HCT116 (cell line): ENCODE measurements around the gene SEMA7A. TPM values are rescaled to one million over a fixed set of nuclear protein-coding genes. Genes with fewer than 3 reads are reported as not detected.

Experiments
- ATAC-seq: fragments of 200-7000 bp; cut with Tn5 transposase; 2 replicates; pipeline ENCODE4 v1.9.1; 2020; ENCODE audit warnings: mild to moderate bottlenecking, moderate library complexity
- BruUV-seq: library from RNA; stranded (reverse); fragments of 400-500 nt; replicated peaks from 2 replicates; lab custom pipeline; 2021; lab: Mats Ljungman, UMichigan
- CTCF ChIA-PET: fragments of 300-600 bp; sonication (Branson Sonifier 250); formaldehyde crosslinking; loops from one replicate; lab custom pipeline; 2021; ENCODE audit warnings: antibody characterized with exemption; lab: Charles Lee
- POLR2A ChIA-PET: fragments of 300-600, 350-600 bp; sonication (Branson Sonifier 250); formaldehyde crosslinking; loops from one replicate; lab custom pipeline; 2021; ENCODE audit warnings: antibody characterized with exemption; lab: Charles Lee
- RAD21 ChIA-PET, 2 experiments: fragments of 300-600 bp; sonication (Branson Sonifier 250); formaldehyde crosslinking; loops; one replicate each; lab custom pipeline; 2023; ENCODE audit warnings: low total read pairs in 2 of 2; ENCODE audit not compliant: uncharacterized antibody in 2 of 2, unreplicated experiment in 2 of 2, low non-redundant PET in 1 of 2; lab: Charles Lee
- DNase-seq: peaks from one replicate; pipeline ENCODE4 v3.0.0-alpha.2; 2010; ENCODE audit warnings: low read depth, low spot score
- H2AFZ ChIP-seq: fragments of 200-600 bp; shearing (Covaris generic), sonication (generic); 2 replicates; pipeline ENCODE4 v1.6.1; 2017; ENCODE audit warnings: low read depth, mixed run types, mixed read lengths, antibody characterized with exemption, low read length; ENCODE audit not compliant: poor library complexity, severe bottlenecking
- H3K27ac ChIP-seq: 2 replicates; pipeline ENCODE4 v1.5.1; 2012; ENCODE audit warnings: low read depth, low read length
- H3K27me3 ChIP-seq: fragments of 200-600 bp; sonication (generic); 2 replicates; pipeline ENCODE4 v1.6.1; 2016; ENCODE audit warnings: mixed run types, low read length, mixed read lengths; ENCODE audit not compliant: insufficient read depth
- H3K36me3 ChIP-seq, 2 experiments: fragments of 200-500 bp in 1 of 2; fragments of 200-600 bp in 1 of 2; sonication (Bioruptor generic) in 1 of 2; sonication (generic) in 1 of 2; 2 replicates each; pipeline versions ENCODE4 v1.5.1 to v1.6.1; 2014 to 2016; ENCODE audit warnings: low read length in 2 of 2, inconsistent platforms in 1 of 2, mixed read lengths in 1 of 2, mixed run types in 1 of 2; ENCODE audit not compliant: insufficient read depth in 2 of 2, control insufficient read depth in 1 of 2
- H3K4me1 ChIP-seq, 2 experiments: fragments of 200-600 bp in 1 of 2; sonication (generic) in 1 of 2; 2 replicates each; pipeline versions ENCODE4 v1.5.1 to v1.6.1; 2012 to 2017; ENCODE audit warnings: low read length in 2 of 2, inconsistent platforms in 1 of 2, mild to moderate bottlenecking in 1 of 2, mixed read lengths in 1 of 2, mixed run types in 1 of 2, moderate library complexity in 1 of 2; ENCODE audit not compliant: insufficient read depth in 2 of 2, control insufficient read depth in 1 of 2
- H3K4me2 ChIP-seq: fragments of 200-600 bp; sonication (generic); 2 replicates; pipeline ENCODE4 v1.6.1; 2017; ENCODE audit warnings: mixed run types, low read length, mixed read lengths
- H3K4me3 ChIP-seq, 2 experiments: fragments of 200-600 bp in 1 of 2; sonication (generic) in 1 of 2; replicated peaks in 1 of 2; 2 replicates each; pipeline ENCODE4 v1.5.1; 2011 to 2016; ENCODE audit warnings: low read length in 2 of 2, control low read depth in 1 of 2, low read depth in 1 of 2, mild to moderate bottlenecking in 1 of 2, mixed read lengths in 1 of 2, mixed run types in 1 of 2
- H3K79me2 ChIP-seq: fragments of 200-600 bp; sonication (generic); 2 replicates; pipeline ENCODE4 v1.6.1; 2017; ENCODE audit warnings: mild to moderate bottlenecking, mixed run types, low read length, moderate library complexity, mixed read lengths; ENCODE audit not compliant: insufficient read depth
- H3K9ac ChIP-seq: fragments of 200-600 bp; sonication (generic); 2 replicates; pipeline ENCODE4 v1.6.1; 2016; ENCODE audit warnings: low read length, mixed read lengths
- H3K9me2 ChIP-seq: fragments of 200-600 bp; sonication (generic), shearing (Covaris generic); 2 replicates; pipeline ENCODE4 v1.6.1; 2017; ENCODE audit warnings: mixed run types, mild to moderate bottlenecking, moderate library complexity; ENCODE audit not compliant: insufficient read depth
- H3K9me3 ChIP-seq, 2 experiments: fragments of 200-500 bp in 1 of 2; fragments of 200-600 bp in 1 of 2; sonication (Bioruptor generic) in 1 of 2; sonication (generic) in 1 of 2; 2 replicates each; pipeline ENCODE4 v1.6.1; 2014 to 2017; ENCODE audit warnings: low read length in 2 of 2, mixed read lengths in 2 of 2, inconsistent platforms in 1 of 2, low read depth in 1 of 2, mild to moderate bottlenecking in 1 of 2, mixed run types in 1 of 2, moderate library complexity in 1 of 2; ENCODE audit not compliant: control insufficient read depth in 1 of 2, insufficient read depth in 1 of 2
- H4K20me1 ChIP-seq: fragments of 200-600 bp; sonication (generic), shearing (Covaris generic); 2 replicates; pipeline ENCODE4 v1.6.1; 2017; ENCODE audit warnings: mixed run types, mild to moderate bottlenecking, moderate library complexity; ENCODE audit not compliant: insufficient read depth
- ATF3 ChIP-seq: IDR thresholded peaks from 2 replicates; pipeline ENCODE4 v1.6.1; 2012
- ELF1 ChIP-seq: IDR thresholded peaks from 2 replicates; pipeline ENCODE4 v1.6.1; 2012; ENCODE audit warnings: low read depth, borderline replicate concordance
- JUND ChIP-seq: IDR thresholded peaks from 2 replicates; pipeline ENCODE4 v1.6.1; 2012
- POLR2A ChIP-seq: IDR thresholded peaks from 2 replicates; pipeline ENCODE4 v1.7.0; 2011; ENCODE audit warnings: borderline replicate concordance; ENCODE audit not compliant: insufficient read depth, insufficient read length; ENCODE audit errors: extremely low read depth
- POLR2AphosphoS5 ChIP-seq: IDR thresholded peaks from 2 replicates; pipeline ENCODE4 v1.6.1; 2011; ENCODE audit warnings: mild to moderate bottlenecking, low read depth, low read length, moderate library complexity
- SIN3A ChIP-seq: IDR thresholded peaks from 2 replicates; pipeline ENCODE4 v1.6.1; 2012; ENCODE audit warnings: low read depth
- ZFX ChIP-seq: fragments of 450-650 bp; IDR thresholded peaks from 2 replicates; pipeline ENCODE4 v1.6.1; 2017
- ZNF274 ChIP-seq: fragments of 200-500 bp; sonication (Bioruptor generic); IDR thresholded peaks from 2 replicates; pipeline ENCODE4 v1.6.1; 2014; ENCODE audit warnings: mild to moderate bottlenecking, low read depth, low read length, inconsistent platforms
- intact Hi-C: fragments of 100-400 bp; cut with micrococcal nuclease; formaldehyde crosslinking; loops from 2 replicates; pipeline ENCODE4 v1.10.0; 2022
- total RNA-seq: library from RNA; stranded (reverse); gene quantifications from one replicate; pipeline ENCODE4 v1.2.1, GENCODE V29; 2021; ENCODE audit not compliant: unreplicated experiment
- TF ChIP-seq, protein P1 (sequence below), 3 experiments: fragments of 200-600 bp in 1 of 3; sonication (generic) in 1 of 3; IDR thresholded peaks in 2 of 3; conservative IDR thresholded peaks in 1 of 3; 2 replicates each; pipeline ENCODE4 v1.5.1; 2012 to 2017; ENCODE audit warnings: low read depth in 2 of 3, low read length in 2 of 3, antibody characterized with exemption in 1 of 3, borderline replicate concordance in 1 of 3, control low read depth in 1 of 3, mild to moderate bottlenecking in 1 of 3, mixed read lengths in 1 of 3, mixed run types in 1 of 3, moderate library complexity in 1 of 3; ENCODE audit not compliant: insufficient read depth in 1 of 3
- TF ChIP-seq, protein P2 (sequence below): IDR thresholded peaks from 2 replicates; pipeline ENCODE4 v1.6.1; 2011; ENCODE audit warnings: mild to moderate bottlenecking, low read length, moderate library complexity; ENCODE audit not compliant: insufficient replicate concordance; ENCODE audit errors: extremely low read depth

The SEMA7A gene
- total RNA-seq, 1 experiment from 2014 or later, result 13.8 TPM

DNA sequence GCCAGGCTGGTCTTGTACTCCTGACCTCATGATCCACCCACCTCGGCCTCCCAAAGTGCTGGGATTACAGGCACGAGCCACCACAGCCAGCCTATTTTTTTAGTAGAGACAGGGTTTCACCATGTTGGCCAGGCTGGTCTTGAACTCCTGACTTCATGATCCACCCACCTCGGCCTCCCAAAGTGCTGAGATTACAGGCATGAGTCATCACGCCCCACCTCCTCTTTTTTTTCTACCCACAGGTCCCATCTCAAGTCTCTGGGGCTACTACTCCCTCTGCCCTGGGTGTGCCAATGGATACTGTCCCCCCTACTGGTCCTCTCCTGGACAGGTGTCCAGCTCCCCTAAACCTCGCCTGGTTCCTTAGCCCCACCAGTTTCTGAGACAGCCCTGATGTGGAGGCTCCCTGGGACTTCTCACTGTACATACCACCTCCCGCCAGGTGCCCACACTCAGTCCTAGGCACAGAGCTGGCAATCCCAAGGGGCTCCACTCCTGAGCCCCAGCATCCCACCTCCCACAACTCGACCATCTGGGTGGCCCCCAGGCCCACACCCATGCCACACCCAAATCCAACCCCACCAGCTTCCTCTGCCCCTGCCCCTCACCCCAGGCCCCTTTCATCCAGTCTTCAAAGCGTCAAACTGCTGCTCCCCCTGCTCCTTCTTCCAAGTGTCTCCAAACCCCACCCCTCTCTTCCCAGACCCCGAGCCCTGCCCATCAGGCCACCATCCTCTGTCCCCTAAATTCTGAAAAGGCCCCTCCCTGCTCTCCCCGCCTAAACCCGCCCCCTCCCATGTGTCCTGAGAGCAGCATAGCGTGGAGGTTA is 53.2 kb downstream of the SEMA7A start:
- H3K9me3 ChIP-seq, result no peaks in the 10 kb centered on the region
- H3K27me3 ChIP-seq, result no peaks in the 10 kb centered on the region
- no TSS peak for BruUV-seq
- ChIA-PET POLR2A (no interaction called here), CTCF (interaction anchor here (6.3 kb wide), 1 partner anchor 59 kb away, joined by 83 read pairs; no protein-coding TSS in a partner anchor), RAD21 (no interaction called here)
- intact Hi-C loops, result no loop called here
- H4K20me1 ChIP-seq, result no peaks in the 10 kb centered on the region
- TF ChIP-seq ATF3 (no peak), JUND (no peak), SIN3A (no peak), ZNF274 (no peak), ZFX (no peak), ELF1 (no peak), POLR2A (no peak), POLR2AphosphoS5 (no peak)
- TF ChIP-seq, protein P1, sequence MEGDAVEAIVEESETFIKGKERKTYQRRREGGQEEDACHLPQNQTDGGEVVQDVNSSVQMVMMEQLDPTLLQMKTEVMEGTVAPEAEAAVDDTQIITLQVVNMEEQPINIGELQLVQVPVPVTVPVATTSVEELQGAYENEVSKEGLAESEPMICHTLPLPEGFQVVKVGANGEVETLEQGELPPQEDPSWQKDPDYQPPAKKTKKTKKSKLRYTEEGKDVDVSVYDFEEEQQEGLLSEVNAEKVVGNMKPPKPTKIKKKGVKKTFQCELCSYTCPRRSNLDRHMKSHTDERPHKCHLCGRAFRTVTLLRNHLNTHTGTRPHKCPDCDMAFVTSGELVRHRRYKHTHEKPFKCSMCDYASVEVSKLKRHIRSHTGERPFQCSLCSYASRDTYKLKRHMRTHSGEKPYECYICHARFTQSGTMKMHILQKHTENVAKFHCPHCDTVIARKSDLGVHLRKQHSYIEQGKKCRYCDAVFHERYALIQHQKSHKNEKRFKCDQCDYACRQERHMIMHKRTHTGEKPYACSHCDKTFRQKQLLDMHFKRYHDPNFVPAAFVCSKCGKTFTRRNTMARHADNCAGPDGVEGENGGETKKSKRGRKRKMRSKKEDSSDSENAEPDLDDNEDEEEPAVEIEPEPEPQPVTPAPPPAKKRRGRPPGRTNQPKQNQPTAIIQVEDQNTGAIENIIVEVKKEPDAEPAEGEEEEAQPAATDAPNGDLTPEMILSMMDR (IDR thresholded peaks at IDR 0.05 in 2 of 3, conservative IDR thresholded peaks at IDR 0.05 in 1 of 3; ENCODE audit: borderline replicate concordance in 1 of 3, insufficient read depth in 1 of 3, low read depth in 2 of 3, low read length in 2 of 3), result no peak
- TF ChIP-seq, protein P2, sequence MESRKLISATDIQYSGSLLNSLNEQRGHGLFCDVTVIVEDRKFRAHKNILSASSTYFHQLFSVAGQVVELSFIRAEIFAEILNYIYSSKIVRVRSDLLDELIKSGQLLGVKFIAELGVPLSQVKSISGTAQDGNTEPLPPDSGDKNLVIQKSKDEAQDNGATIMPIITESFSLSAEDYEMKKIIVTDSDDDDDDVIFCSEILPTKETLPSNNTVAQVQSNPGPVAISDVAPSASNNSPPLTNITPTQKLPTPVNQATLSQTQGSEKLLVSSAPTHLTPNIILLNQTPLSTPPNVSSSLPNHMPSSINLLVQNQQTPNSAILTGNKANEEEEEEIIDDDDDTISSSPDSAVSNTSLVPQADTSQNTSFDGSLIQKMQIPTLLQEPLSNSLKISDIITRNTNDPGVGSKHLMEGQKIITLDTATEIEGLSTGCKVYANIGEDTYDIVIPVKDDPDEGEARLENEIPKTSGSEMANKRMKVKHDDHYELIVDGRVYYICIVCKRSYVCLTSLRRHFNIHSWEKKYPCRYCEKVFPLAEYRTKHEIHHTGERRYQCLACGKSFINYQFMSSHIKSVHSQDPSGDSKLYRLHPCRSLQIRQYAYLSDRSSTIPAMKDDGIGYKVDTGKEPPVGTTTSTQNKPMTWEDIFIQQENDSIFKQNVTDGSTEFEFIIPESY, result no peak
- H3K36me3 ChIP-seq, result no peaks in the 10 kb centered on the region
- ATAC-seq (no peak), DNase-seq (no peak)
- H3K4me2 ChIP-seq, result no peak overlapping the region
- H3K4me3 ChIP-seq, result no peak overlapping the region
- H3K27ac ChIP-seq, result no peak overlapping the region
- no peak overlapping the region for H3K9ac ChIP-seq
- no peaks in the 10 kb centered on the region for H3K9me2 ChIP-seq
- peaks cover 19 to 53% of the 10 kb centered on the region in 2 experiments for H3K4me1 ChIP-seq
- H3K79me2 ChIP-seq, result no peaks in the 10 kb centered on the region
- H2AFZ ChIP-seq, result no peak overlapping the region
